ENCODE results near the gene ETFB.

Gene ETFB

DNA sequence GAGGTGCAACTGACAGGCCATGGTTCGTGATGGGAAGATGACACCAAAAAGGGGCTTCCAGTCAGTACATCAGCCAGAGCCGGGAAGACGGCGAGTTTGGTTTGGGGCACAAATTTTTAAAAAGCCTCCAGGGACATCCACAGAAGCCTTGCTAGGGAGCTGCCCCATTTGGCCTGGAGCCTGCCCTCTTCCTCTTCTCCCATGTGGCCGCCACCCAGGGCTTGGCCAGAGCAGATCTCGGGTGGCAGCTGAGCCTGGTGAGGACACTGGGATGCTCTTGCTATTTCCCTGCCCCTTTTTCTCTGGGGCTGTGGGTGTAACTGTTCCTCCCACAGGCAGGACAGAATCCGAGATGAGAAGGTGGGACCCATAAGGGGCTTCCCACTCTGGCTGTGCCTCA lies 8.2 kb downstream of the ETFB start:
- H3K4me3 ChIP-seq (ENCODE audit: low read depth, low read length) = no peak overlapping the region
- TF ChIP-seq CTCF (IDR thresholded peaks at IDR 0.05; ENCODE audit: borderline replicate concordance, insufficient read depth, low read depth, low read length) = no peak

DNA sequence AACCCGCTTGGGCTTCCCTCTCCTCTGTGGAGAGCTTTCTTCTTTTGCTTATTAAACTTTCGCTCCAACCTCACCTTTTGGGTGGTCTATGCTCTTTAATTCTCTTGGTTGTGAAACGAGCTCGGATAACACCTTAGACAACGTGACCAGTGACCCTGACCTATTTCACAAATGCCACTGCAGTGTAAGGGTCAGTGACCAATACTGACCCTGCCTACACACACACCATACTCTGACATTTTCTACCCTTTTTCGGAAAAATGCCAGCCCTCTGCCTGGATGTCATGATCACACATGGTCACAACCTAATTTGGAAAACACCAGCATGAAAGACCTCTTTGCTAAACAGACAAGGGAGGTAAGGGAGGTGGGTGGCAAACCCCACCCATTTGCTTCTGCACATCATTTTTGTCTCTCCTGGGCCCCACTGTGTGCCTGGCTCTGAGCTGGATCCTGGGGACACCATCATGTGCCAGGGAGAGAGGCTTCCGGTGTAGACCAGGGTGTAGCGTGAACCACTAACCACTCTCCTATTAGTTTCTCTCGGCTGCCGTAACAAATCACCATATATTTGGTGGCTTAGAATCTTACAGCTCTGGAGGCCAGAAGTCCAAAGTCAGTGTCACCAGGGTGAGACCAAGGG lies 9.9 kb downstream of the ETFB start:
- no peak overlapping the region for H3K4me3 ChIP-seq (ENCODE audit: low read depth, low read length)
- no peak for TF ChIP-seq CTCF (IDR thresholded peaks at IDR 0.05; ENCODE audit: borderline replicate concordance, insufficient read depth, low read depth, low read length)

DNA sequence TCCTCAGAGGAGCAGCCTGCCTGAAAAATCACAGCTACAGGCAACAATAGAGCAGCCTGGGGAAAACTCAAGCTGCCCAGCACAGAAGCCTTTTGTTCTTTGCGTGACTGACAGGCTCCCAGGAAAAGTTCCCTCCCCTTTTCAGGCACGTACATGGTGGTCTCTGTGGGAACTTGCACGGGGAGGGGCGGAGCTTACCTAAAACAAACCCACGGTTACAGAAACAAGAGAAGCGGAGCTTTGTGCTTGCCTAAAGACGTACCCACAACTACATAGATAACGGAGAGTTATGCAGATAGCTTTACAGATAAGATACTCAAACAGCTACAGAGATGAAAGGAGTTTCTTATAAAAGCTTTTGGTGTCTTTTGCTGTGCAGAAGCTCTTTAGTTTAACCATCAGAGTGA lies 11.4 kb downstream of the ETFB start:
- no peak overlapping the region for H3K4me3 ChIP-seq (ENCODE audit: low read depth, low read length)
- TF ChIP-seq CTCF (IDR thresholded peaks at IDR 0.05; ENCODE audit: borderline replicate concordance, insufficient read depth, low read depth, low read length) = no peak

DNA sequence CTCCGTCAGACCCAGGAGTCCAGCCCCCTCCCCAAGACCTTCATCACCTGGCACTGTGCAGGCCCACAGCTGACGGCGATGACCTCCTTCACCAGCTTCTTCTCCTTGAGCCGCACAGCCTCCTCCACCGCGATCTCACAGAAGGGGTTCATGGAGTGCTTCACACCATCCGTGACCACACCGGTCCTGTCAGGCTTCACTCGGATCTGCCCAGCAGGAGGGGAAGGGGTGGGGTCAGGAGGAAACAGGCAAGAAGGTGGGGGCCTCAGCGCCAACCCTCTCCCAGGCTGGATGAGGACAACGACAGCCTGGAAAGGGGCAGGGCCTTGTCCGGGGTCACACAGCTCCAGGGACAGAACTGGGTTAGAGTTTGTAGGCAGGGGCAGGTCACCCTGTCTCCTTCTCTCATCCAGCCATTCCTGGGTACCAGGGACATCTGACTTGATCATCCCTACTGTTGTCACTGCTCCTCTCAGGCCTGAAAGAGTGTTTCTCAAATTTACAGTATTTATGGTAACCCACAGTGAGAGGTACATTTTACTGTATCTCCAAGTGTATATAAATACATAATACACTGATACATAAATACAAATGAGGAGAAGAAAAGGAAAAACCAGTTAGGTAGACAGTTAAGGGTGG lies 12.0 kb downstream of the ETFB start:
- H3K4me3 ChIP-seq (ENCODE audit: low read depth, low read length) = no peak overlapping the region
- no peak for TF ChIP-seq CTCF (IDR thresholded peaks at IDR 0.05; ENCODE audit: borderline replicate concordance, insufficient read depth, low read depth, low read length)

- no peak for TF ChIP-seq CTCF (IDR thresholded peaks at IDR 0.05; ENCODE audit: borderline replicate concordance, insufficient read depth, low read depth, low read length)
- no peak overlapping the region for H3K4me3 ChIP-seq (ENCODE audit: low read depth, low read length)
Observed at GRCh38 chr19:51352783-51353360, 13.3 kb downstream of the ETFB start.

DNA sequence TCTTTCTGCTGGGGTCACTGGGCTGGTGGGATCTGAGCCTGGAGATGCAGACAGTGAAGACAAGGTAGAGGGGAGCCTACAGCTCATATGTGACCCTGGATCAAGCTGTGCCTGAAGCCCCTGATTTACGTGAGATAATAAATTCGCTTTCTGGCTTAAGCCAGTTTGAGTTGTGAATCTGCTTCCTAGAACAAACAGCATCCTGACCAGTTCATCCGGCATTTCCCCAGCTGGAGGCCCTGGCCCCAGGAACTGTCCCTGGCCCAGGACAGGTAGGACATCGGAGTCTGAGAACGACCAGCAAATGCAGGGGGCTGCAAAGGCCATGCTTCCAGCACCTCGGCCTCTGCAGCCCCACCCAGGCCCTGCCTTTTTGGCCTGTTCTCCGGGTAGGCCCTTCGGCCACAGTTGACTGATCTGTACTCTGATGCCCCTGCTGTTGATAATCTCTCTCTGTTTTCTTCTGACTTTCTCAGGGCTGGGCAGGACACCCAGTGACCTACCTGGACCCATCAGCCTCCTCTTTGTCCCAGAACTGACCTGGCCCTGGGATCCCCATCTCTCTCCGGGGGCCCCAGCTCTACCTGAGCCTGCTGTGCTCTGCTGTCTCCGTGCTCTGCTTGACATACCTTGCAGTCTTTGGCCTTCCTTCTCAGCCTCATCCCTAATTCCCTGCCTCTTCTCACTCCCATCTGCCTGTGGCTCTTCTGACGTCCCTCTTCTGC lies 14.8 kb downstream of the ETFB start:
- TF ChIP-seq CTCF (IDR thresholded peaks at IDR 0.05; ENCODE audit: borderline replicate concordance, insufficient read depth, low read depth, low read length) = no peak
- H3K4me3 ChIP-seq (ENCODE audit: low read depth, low read length) = no peak overlapping the region

All from GM12875 (cell line).